HEK293 (cell line): ENCODE results near the gene DNAJC6.

Experiments
- FEZF1 ChIP-seq: fragments of 450-650 bp; formaldehyde crosslinking; IDR thresholded peaks from 2 replicates; pipeline ENCODE4 v1.5.1; 2016; ENCODE audit warnings: missing biosample characterization, missing genetic modification characterization
- GFI1B ChIP-seq: fragments of 450-650 bp; formaldehyde crosslinking; IDR thresholded peaks from 2 replicates; pipeline ENCODE4 v1.5.1; 2016; ENCODE audit warnings: missing biosample characterization, missing genetic modification characterization
- GLIS1 ChIP-seq: fragments of 450-650 bp; formaldehyde crosslinking; IDR thresholded peaks from 2 replicates; pipeline ENCODE4 v1.5.1; 2016; ENCODE audit warnings: missing biosample characterization, missing genetic modification characterization
- HOXC10 ChIP-seq: sonication (generic); formaldehyde crosslinking; IDR thresholded peaks from 2 replicates; pipeline ENCODE4 v1.8.1; 2023; ENCODE audit warnings: mild to moderate bottlenecking, missing genetic modification reagents
- KLF16 ChIP-seq: fragments of 450-650 bp; formaldehyde crosslinking; IDR thresholded peaks from 2 replicates; pipeline ENCODE4 v1.5.1; 2017; ENCODE audit warnings: missing biosample characterization, missing genetic modification characterization
- WT1 ChIP-seq: fragments of 450-650 bp; formaldehyde crosslinking; IDR thresholded peaks from 2 replicates; pipeline ENCODE4 v1.5.1; 2016; ENCODE audit warnings: missing biosample characterization, missing genetic modification characterization
- ZBTB20 ChIP-seq: fragments of 450-650 bp; formaldehyde crosslinking; IDR thresholded peaks from 2 replicates; pipeline ENCODE4 v1.5.1; 2016; ENCODE audit warnings: missing biosample characterization, missing genetic modification characterization
- ZFP69B ChIP-seq: fragments of 450-650 bp; formaldehyde crosslinking; IDR thresholded peaks from 2 replicates; pipeline ENCODE4 v1.5.1; 2016; ENCODE audit warnings: missing biosample characterization, missing genetic modification characterization
- ZNF184 ChIP-seq: fragments of 450-650 bp; IDR thresholded peaks from 2 replicates; pipeline ENCODE4 v1.5.1; 2018; ENCODE audit warnings: missing biosample characterization, mild to moderate bottlenecking, missing genetic modification characterization
- ZNF202 ChIP-seq: fragments of 450-650 bp; formaldehyde crosslinking; IDR thresholded peaks from 2 replicates; pipeline ENCODE4 v1.5.1; 2016; ENCODE audit warnings: missing biosample characterization, missing genetic modification characterization, borderline replicate concordance
- ZNF221 ChIP-seq: fragments of 450-650 bp; formaldehyde crosslinking; IDR thresholded peaks from 2 replicates; pipeline ENCODE4 v1.5.1; 2017; ENCODE audit warnings: missing biosample characterization, missing genetic modification characterization, borderline replicate concordance
- ZNF24 ChIP-seq: fragments of 450-650 bp; formaldehyde crosslinking; IDR thresholded peaks from 2 replicates; pipeline ENCODE4 v1.5.1; 2016; ENCODE audit warnings: missing biosample characterization, missing genetic modification characterization
- ZNF248 ChIP-seq: fragments of 450-650 bp; formaldehyde crosslinking; IDR thresholded peaks from 2 replicates; pipeline ENCODE4 v1.5.1; 2017; ENCODE audit warnings: missing biosample characterization, missing genetic modification characterization
- ZNF274 ChIP-seq, 2 experiments: fragments of 200-500 bp in 1 of 2; fragments of 450-650 bp in 1 of 2; sonication (Bioruptor generic) in 1 of 2; formaldehyde crosslinking in 1 of 2; IDR thresholded peaks; 2 replicates each; pipeline versions ENCODE4 v1.5.1 to v1.6.1; 2014 to 2016; ENCODE audit warnings: borderline replicate concordance in 1 of 2, inconsistent platforms in 1 of 2, low read length in 1 of 2, missing biosample characterization in 1 of 2, missing genetic modification characterization in 1 of 2
- ZNF324 ChIP-seq: fragments of 450-650 bp; formaldehyde crosslinking; IDR thresholded peaks from 2 replicates; pipeline ENCODE4 v1.5.1; 2016; ENCODE audit warnings: missing biosample characterization, missing genetic modification characterization
- ZNF416 ChIP-seq: fragments of 450-650 bp; formaldehyde crosslinking; IDR thresholded peaks from 2 replicates; pipeline ENCODE4 v1.5.1; 2016; ENCODE audit warnings: missing biosample characterization, missing genetic modification characterization
- ZNF426 ChIP-seq: fragments of 450-650 bp; formaldehyde crosslinking; IDR thresholded peaks from 2 replicates; pipeline ENCODE4 v1.5.1; 2017; ENCODE audit warnings: missing biosample characterization, missing genetic modification characterization, mild to moderate bottlenecking, inconsistent platforms, moderate library complexity
- ZNF560 ChIP-seq: fragments of 450-650 bp; formaldehyde crosslinking; IDR thresholded peaks from 2 replicates; pipeline ENCODE4 v1.5.1; 2017; ENCODE audit warnings: missing biosample characterization, missing genetic modification characterization, borderline replicate concordance
- ZNF571 ChIP-seq: fragments of 450-650 bp; formaldehyde crosslinking; IDR thresholded peaks from 2 replicates; pipeline ENCODE4 v1.5.0; 2017; ENCODE audit warnings: missing biosample characterization, missing genetic modification characterization
- ZNF596 ChIP-seq: fragments of 450-650 bp; IDR thresholded peaks from 2 replicates; pipeline ENCODE4 v1.5.0; 2018; ENCODE audit warnings: missing biosample characterization, mild to moderate bottlenecking, missing genetic modification characterization, moderate library complexity
- ZNF610 ChIP-seq: fragments of 450-650 bp; formaldehyde crosslinking; IDR thresholded peaks from 2 replicates; pipeline ENCODE4 v1.5.1; 2016; ENCODE audit warnings: missing biosample characterization, missing genetic modification characterization, borderline replicate concordance
- ZNF654 ChIP-seq: fragments of 450-650 bp; formaldehyde crosslinking; IDR thresholded peaks from 2 replicates; pipeline ENCODE4 v1.5.1; 2016; ENCODE audit warnings: low read depth, missing biosample characterization, missing genetic modification characterization
- ZNF768 ChIP-seq: fragments of 450-650 bp; formaldehyde crosslinking; IDR thresholded peaks from 2 replicates; pipeline ENCODE4 v1.5.1; 2018; ENCODE audit warnings: missing biosample characterization, mild to moderate bottlenecking, missing genetic modification characterization
- TF ChIP-seq, protein P1 (sequence below): fragments of 450-650 bp; formaldehyde crosslinking; IDR thresholded peaks from 2 replicates; pipeline ENCODE4 v1.5.1; 2016; ENCODE audit warnings: missing biosample characterization, missing genetic modification characterization
- TF ChIP-seq, protein P2 (sequence below): fragments of 450-650 bp; formaldehyde crosslinking; IDR thresholded peaks from 2 replicates; pipeline ENCODE4 v1.5.1; 2016; ENCODE audit warnings: missing biosample characterization, missing genetic modification characterization
- TF ChIP-seq, protein P3 (sequence below): fragments of 450-650 bp; formaldehyde crosslinking; IDR thresholded peaks from 2 replicates; pipeline ENCODE4 v1.5.1; 2016; ENCODE audit warnings: missing biosample characterization, missing genetic modification characterization
- TF ChIP-seq, protein P4 (sequence below): fragments of 450-650 bp; formaldehyde crosslinking; IDR thresholded peaks from 2 replicates; pipeline ENCODE4 v1.5.1; 2016; ENCODE audit warnings: missing biosample characterization, missing genetic modification characterization
- TF ChIP-seq, protein P5 (sequence below): fragments of 450-650 bp; formaldehyde crosslinking; IDR thresholded peaks from 2 replicates; pipeline ENCODE4 v1.5.1; 2017; ENCODE audit warnings: missing biosample characterization, missing genetic modification characterization

The DNAJC6 gene

DNA sequence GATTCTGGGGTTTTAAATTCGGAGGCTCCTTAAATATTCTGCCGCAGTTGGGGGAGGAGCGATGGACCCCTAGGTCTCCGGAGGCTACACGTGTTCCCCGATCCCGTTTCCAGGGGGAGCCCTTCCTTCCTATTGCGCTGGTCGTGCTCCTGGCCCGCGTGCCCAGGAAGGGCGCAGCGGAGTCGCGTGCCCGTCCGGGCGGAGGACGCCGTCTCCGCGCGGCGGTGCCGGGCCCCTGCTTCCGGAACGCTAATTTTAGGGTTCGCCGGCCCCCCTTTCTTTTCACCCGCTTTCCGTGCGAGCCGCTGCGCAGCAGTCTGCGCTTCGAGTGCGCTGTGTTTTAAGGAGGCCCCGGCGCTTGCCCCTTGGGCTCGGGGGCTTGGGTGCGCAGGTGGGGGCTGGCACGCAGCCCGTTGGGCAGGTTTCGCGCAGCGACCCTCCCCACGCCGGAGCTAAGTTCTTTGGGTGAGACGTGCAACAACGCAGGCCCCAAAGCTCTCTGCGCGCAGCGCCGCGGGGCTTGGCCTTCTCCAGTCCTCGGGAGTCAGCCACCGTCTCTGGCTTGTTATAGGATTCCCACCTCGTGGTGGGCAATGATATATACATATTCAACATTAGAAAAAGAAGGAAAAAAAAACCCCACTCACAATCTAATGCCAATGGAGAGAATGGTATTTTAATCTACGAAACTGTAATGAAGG lies 43.5 kb upstream of the DNAJC6 start (continued):
- TF ChIP-seq, protein P1, sequence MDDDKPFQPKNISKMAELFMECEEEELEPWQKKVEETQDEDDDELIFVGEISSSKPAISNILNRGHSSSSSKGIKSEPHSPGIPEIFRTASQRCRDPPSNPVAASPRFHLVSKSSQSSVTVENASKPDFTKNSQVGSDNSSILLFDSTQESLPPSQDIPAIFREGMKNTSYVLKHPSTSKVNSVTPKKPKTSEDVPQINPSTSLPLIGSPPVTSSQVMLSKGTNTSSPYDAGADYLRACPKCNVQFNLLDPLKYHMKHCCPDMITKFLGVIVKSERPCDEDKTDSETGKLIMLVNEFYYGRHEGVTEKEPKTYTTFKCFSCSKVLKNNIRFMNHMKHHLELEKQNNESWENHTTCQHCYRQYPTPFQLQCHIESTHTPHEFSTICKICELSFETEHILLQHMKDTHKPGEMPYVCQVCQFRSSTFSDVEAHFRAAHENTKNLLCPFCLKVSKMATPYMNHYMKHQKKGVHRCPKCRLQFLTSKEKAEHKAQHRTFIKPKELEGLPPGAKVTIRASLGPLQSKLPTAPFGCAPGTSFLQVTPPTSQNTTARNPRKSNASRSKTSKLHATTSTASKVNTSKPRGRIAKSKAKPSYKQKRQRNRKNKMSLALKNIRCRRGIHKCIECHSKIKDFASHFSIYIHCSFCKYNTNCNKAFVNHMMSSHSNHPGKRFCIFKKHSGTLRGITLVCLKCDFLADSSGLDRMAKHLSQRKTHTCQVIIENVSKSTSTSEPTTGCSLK = no peak
- TF ChIP-seq ZNF571 (tag by site-specific recombination) (no peak), WT1 (no peak), ZNF416 (tag by site-specific recombination) (no peak), ZNF248 (tag by site-specific recombination) (no peak), FEZF1 (tag by site-specific recombination) (no peak), ZNF324 (tag by site-specific recombination) (0 out of 2 replicates have a peak, but pooled peaks have one; percentile 52), KLF16 (no peak), ZNF426 (tag by site-specific recombination) (no peak), ZNF560 (tag by site-specific recombination) (no peak), ZNF24 (tag by site-specific recombination) (peak; percentile 61; the same call in 1 of the 2 replicates), ZFP69B (tag by site-specific recombination) (peak; percentile 49; the same call in 1 of the 2 replicates), ZNF610 (tag by site-specific recombination) (no peak), ZNF768 (tag by site-specific recombination) (0 out of 2 replicates have a peak, but pooled peaks have one; percentile 18), GFI1B (tag by site-specific recombination) (no peak), GLIS1 (tag by site-specific recombination) (peak; percentile 31; the same call in 1 of the 2 replicates), ZNF221 (tag by site-specific recombination) (no peak), ZNF274 (IDR thresholded peaks at IDR 0.05; ENCODE audit: low read length) (no peak), ZNF274 (tag by site-specific recombination; IDR thresholded peaks at IDR 0.05; ENCODE audit: borderline replicate concordance) (no peak), HOXC10 (no peak), ZBTB20 (tag by site-specific recombination) (peak; percentile 90), ZNF654 (tag by site-specific recombination) (no peak), ZNF596 (tag by site-specific recombination) (no peak), ZNF184 (peak; percentile 20; the same call in 1 of the 2 replicates), ZNF202 (tag by site-specific recombination) (no peak)
- TF ChIP-seq, protein P2, sequence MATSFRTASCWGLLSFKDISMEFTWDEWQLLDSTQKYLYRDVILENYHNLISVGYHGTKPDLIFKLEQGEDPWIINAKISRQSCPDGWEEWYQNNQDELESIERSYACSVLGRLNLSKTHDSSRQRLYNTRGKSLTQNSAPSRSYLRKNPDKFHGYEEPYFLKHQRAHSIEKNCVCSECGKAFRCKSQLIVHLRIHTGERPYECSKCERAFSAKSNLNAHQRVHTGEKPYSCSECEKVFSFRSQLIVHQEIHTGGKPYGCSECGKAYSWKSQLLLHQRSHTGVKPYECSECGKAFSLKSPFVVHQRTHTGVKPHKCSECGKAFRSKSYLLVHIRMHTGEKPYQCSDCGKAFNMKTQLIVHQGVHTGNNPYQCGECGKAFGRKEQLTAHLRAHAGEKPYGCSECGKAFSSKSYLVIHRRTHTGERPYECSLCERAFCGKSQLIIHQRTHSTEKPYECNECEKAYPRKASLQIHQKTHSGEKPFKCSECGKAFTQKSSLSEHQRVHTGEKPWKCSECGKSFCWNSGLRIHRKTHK (tag by site-specific recombination) = no peak
- TF ChIP-seq, protein P3, sequence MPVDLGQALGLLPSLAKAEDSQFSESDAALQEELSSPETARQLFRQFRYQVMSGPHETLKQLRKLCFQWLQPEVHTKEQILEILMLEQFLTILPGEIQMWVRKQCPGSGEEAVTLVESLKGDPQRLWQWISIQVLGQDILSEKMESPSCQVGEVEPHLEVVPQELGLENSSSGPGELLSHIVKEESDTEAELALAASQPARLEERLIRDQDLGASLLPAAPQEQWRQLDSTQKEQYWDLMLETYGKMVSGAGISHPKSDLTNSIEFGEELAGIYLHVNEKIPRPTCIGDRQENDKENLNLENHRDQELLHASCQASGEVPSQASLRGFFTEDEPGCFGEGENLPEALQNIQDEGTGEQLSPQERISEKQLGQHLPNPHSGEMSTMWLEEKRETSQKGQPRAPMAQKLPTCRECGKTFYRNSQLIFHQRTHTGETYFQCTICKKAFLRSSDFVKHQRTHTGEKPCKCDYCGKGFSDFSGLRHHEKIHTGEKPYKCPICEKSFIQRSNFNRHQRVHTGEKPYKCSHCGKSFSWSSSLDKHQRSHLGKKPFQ = no peak
- TF ChIP-seq, protein P4, sequence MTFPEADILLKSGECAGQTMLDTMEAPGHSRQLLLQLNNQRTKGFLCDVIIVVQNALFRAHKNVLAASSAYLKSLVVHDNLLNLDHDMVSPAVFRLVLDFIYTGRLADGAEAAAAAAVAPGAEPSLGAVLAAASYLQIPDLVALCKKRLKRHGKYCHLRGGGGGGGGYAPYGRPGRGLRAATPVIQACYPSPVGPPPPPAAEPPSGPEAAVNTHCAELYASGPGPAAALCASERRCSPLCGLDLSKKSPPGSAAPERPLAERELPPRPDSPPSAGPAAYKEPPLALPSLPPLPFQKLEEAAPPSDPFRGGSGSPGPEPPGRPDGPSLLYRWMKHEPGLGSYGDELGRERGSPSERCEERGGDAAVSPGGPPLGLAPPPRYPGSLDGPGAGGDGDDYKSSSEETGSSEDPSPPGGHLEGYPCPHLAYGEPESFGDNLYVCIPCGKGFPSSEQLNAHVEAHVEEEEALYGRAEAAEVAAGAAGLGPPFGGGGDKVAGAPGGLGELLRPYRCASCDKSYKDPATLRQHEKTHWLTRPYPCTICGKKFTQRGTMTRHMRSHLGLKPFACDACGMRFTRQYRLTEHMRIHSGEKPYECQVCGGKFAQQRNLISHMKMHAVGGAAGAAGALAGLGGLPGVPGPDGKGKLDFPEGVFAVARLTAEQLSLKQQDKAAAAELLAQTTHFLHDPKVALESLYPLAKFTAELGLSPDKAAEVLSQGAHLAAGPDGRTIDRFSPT (tag by site-specific recombination) = peak; percentile 79
- TF ChIP-seq, protein P5, sequence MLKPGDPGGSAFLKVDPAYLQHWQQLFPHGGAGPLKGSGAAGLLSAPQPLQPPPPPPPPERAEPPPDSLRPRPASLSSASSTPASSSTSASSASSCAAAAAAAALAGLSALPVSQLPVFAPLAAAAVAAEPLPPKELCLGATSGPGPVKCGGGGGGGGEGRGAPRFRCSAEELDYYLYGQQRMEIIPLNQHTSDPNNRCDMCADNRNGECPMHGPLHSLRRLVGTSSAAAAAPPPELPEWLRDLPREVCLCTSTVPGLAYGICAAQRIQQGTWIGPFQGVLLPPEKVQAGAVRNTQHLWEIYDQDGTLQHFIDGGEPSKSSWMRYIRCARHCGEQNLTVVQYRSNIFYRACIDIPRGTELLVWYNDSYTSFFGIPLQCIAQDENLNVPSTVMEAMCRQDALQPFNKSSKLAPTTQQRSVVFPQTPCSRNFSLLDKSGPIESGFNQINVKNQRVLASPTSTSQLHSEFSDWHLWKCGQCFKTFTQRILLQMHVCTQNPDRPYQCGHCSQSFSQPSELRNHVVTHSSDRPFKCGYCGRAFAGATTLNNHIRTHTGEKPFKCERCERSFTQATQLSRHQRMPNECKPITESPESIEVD (tag by site-specific recombination) = no peak
